IMR-90 (cell line): Measurements from ENCODE around the gene CD300LB. TPM values are rescaled to one million over a fixed set of nuclear protein-coding genes. Genes with fewer than 3 reads are reported as not detected.

ENCODE experiments used
- ATAC-seq: fragments of 200-7000 bp; cut with Tn5 transposase; 2 replicates; pipeline ENCODE4 v1.9.1; 2020; ENCODE audit warnings: low read depth, mild to moderate bottlenecking, moderate library complexity
- BruUV-seq: library from RNA; stranded (reverse); fragments of 400-500 nt; replicated peaks from 2 replicates; lab custom pipeline; 2021; lab: Mats Ljungman, UMichigan
- CTCF ChIA-PET: fragments of 300-600 bp; formaldehyde crosslinking; extraction: SDS; loops from one replicate; lab custom pipeline; 2021; ENCODE audit warnings: antibody characterized with exemption; lab: Yijun Ruan, JAX
- POLR2A ChIA-PET: fragments of 300-600 bp; sonication (Branson Sonifier 250); formaldehyde crosslinking; loops from one replicate; lab custom pipeline; 2022; ENCODE audit warnings: antibody characterized with exemption; ENCODE audit not compliant: unreplicated experiment; lab: Charles Lee
- DNase-seq: peaks from one replicate; pipeline ENCODE4 v3.0.0; 2013
- H2AFZ ChIP-seq: replicated peaks from 2 replicates; pipeline ENCODE3; 2013; ENCODE audit warnings: low read length, mild to moderate bottlenecking; ENCODE audit not compliant: poor library complexity
- H2AK5ac ChIP-seq: 2 replicates; pipeline ENCODE4 v1.6.1; 2013; ENCODE audit warnings: low read depth, low read length, inconsistent platforms
- H2AK9ac ChIP-seq: replicated peaks from 2 replicates; pipeline ENCODE3; 2013; ENCODE audit warnings: mild to moderate bottlenecking, low read depth, low read length, moderate library complexity; ENCODE audit not compliant: poor library complexity
- H2BK120ac ChIP-seq: 2 replicates; pipeline ENCODE4 v1.6.1; 2013; ENCODE audit warnings: low read depth, low read length, inconsistent platforms
- H2BK15ac ChIP-seq: 3 replicates; pipeline ENCODE4 v1.6.1; 2013; ENCODE audit warnings: low read depth, low read length, inconsistent platforms
- H2BK20ac ChIP-seq: 2 replicates; pipeline ENCODE4 v1.6.1; 2013; ENCODE audit warnings: low read depth, mild to moderate bottlenecking, inconsistent platforms, low read length, moderate library complexity
- H2BK5ac ChIP-seq: 2 replicates; pipeline ENCODE4 v1.6.1; 2013; ENCODE audit warnings: mild to moderate bottlenecking, low read depth, low read length, inconsistent platforms; ENCODE audit not compliant: poor library complexity, severe bottlenecking
- H3K14ac ChIP-seq: replicated peaks from 2 replicates; pipeline ENCODE4 v1.6.1; 2013; ENCODE audit warnings: low read depth, low read length, inconsistent platforms
- H3K18ac ChIP-seq: 2 replicates; pipeline ENCODE4 v1.6.1; 2013; ENCODE audit warnings: low read depth, low read length, control low read depth
- H3K23ac ChIP-seq: 2 replicates; pipeline ENCODE4 v1.6.1; 2013; ENCODE audit warnings: low read depth, low read length, inconsistent platforms
- H3K27ac ChIP-seq: 2 replicates; pipeline ENCODE4 v1.5.1; 2013; ENCODE audit warnings: mild to moderate bottlenecking, control low read depth, low read length; ENCODE audit not compliant: insufficient read depth
- H3K27me3 ChIP-seq: 2 replicates; pipeline ENCODE4 v1.6.1; 2013; ENCODE audit warnings: low read length; ENCODE audit not compliant: control insufficient read depth, insufficient read depth
- H3K36me3 ChIP-seq: 2 replicates; pipeline ENCODE4 v1.6.1; 2013; ENCODE audit warnings: low read length, mixed read lengths; ENCODE audit not compliant: control insufficient read depth, insufficient read depth
- H3K4ac ChIP-seq: 2 replicates; pipeline ENCODE4 v1.6.1; 2013; ENCODE audit warnings: low read depth, low read length, inconsistent platforms
- H3K4me1 ChIP-seq: 2 replicates; pipeline ENCODE4 v1.6.1; 2013; ENCODE audit warnings: low read length, mixed read lengths; ENCODE audit not compliant: control insufficient read depth, insufficient read depth
- H3K4me2 ChIP-seq: 2 replicates; pipeline ENCODE4 v1.6.1; 2013; ENCODE audit warnings: low read depth, mild to moderate bottlenecking, control low read depth, low read length, moderate library complexity
- H3K4me3 ChIP-seq: 2 replicates; pipeline ENCODE4 v1.5.1; 2013; ENCODE audit warnings: low read depth, mild to moderate bottlenecking, control low read depth, low read length, moderate library complexity; ENCODE audit not compliant: insufficient read depth
- H3K56ac ChIP-seq: 2 replicates; pipeline ENCODE4 v1.6.1; 2013; ENCODE audit warnings: low read length, inconsistent platforms; ENCODE audit not compliant: insufficient read depth; ENCODE audit errors: extremely low read depth
- H3K79me1 ChIP-seq, 2 experiments: 2 replicates each; pipeline ENCODE4 v1.6.1; 2013; ENCODE audit warnings: low read length in 2 of 2, inconsistent platforms in 1 of 2, low read depth in 1 of 2
- H3K9ac ChIP-seq: 2 replicates; pipeline ENCODE4 v1.6.1; 2013; ENCODE audit warnings: low read depth, low read length, control low read depth
- H3K9me1 ChIP-seq: 2 replicates; pipeline ENCODE4 v1.6.1; 2013; ENCODE audit warnings: low read length, inconsistent platforms; ENCODE audit not compliant: insufficient read depth
- H3K9me3 ChIP-seq: 2 replicates; pipeline ENCODE4 v1.6.1; 2013; ENCODE audit warnings: low read length; ENCODE audit not compliant: control insufficient read depth, insufficient read depth
- H4K20me1 ChIP-seq: 2 replicates; pipeline ENCODE4 v1.6.1; 2013; ENCODE audit warnings: low read length, inconsistent platforms; ENCODE audit not compliant: insufficient read depth
- H4K5ac ChIP-seq: 2 replicates; pipeline ENCODE4 v1.6.1; 2013; ENCODE audit warnings: mild to moderate bottlenecking, low read depth, low read length, control low read depth
- H4K8ac ChIP-seq, 2 experiments: 2 replicates each; pipeline ENCODE4 v1.6.1; 2013; ENCODE audit warnings: low read depth in 2 of 2, low read length in 2 of 2, control low read depth in 1 of 2, inconsistent platforms in 1 of 2
- H4K91ac ChIP-seq: 2 replicates; pipeline ENCODE4 v1.6.1; 2013; ENCODE audit warnings: low read depth, low read length, inconsistent platforms; ENCODE audit not compliant: insufficient read depth
- BHLHE40 ChIP-seq: fragments of 150-350 bp; IDR thresholded peaks from 2 replicates; pipeline ENCODE4 v1.6.1; 2016; ENCODE audit warnings: mild to moderate bottlenecking, low read depth, low read length
- CHD1 ChIP-seq: IDR thresholded peaks from 2 replicates; pipeline ENCODE4 v1.6.1; 2012; ENCODE audit warnings: low read depth, low read length, improper control_type of control experiment
- MAFK ChIP-seq: IDR thresholded peaks from 2 replicates; pipeline ENCODE4 v1.6.1; 2012; ENCODE audit warnings: low read depth, low read length, improper control_type of control experiment
- MXI1 ChIP-seq: IDR thresholded peaks from 2 replicates; pipeline ENCODE4 v1.6.1; 2012; ENCODE audit warnings: low read depth, mild to moderate bottlenecking, low read length, moderate library complexity, borderline replicate concordance
- NFE2L2 ChIP-seq: fragments of 150-350 bp; IDR thresholded peaks from 2 replicates; pipeline ENCODE4 v1.6.1; 2016; ENCODE audit warnings: low read depth, mild to moderate bottlenecking, low read length
- POLR2A ChIP-seq: IDR thresholded peaks from 2 replicates; pipeline ENCODE4 v1.6.1; 2012; ENCODE audit warnings: mild to moderate bottlenecking, low read depth, low read length
- RFX5 ChIP-seq: IDR thresholded peaks from 2 replicates; pipeline ENCODE4 v1.8.0; 2012; ENCODE audit warnings: low read depth, mild to moderate bottlenecking, low read length, moderate library complexity
- USF2 ChIP-seq: fragments of 150-350 bp; IDR thresholded peaks from 2 replicates; pipeline ENCODE4 v1.6.1; 2017; ENCODE audit warnings: mild to moderate bottlenecking, antibody characterized with exemption, low read length, low read depth
- WGBS, 2 experiments: methylation state at CpG; one replicate each; pipeline versions ENCODE4 v1.1.5 to v1.1.7; 2013; ENCODE audit warnings: missing lambda C conversion rate in 2 of 2; ENCODE audit not compliant: insufficient read length in 1 of 2; ENCODE audit errors: extremely low coverage in 2 of 2; 5-methylcytosine and 5-hydroxymethylcytosine counted together
- dilution Hi-C: fragments of 300-500 bp; cut with HindIII; formaldehyde crosslinking; loops from one replicate; pipeline ENCODE4 v1.14.3; 2018; ENCODE audit warnings: low sequenced_read_pairs; ENCODE audit not compliant: unreplicated experiment
- in situ Hi-C: fragments of 300-500 bp; cut with MboI; formaldehyde crosslinking; loops from 3 replicates; pipeline ENCODE4 v1.14.3; 2019; ENCODE audit warnings: low sequenced_read_pairs, inconsistent platforms, mixed read lengths
- intact Hi-C: fragments of 100-400 bp; cut with micrococcal nuclease; formaldehyde crosslinking; loops from 2 replicates; pipeline ENCODE4 v1.10.0; 2022
- polyA plus RNA-seq, 3 experiments: library from polyadenylated mRNA; depleted of rRNA; stranded (reverse); fragments of >200 nt; gene quantifications; 2 replicates each; pipeline ENCODE4 v1.2.3, GENCODE V29; 2012; ENCODE audit warnings: low replicate concordance in 1 of 3
- total RNA-seq: library from RNA; depleted of rRNA; stranded (reverse); fragments of >200 nt; gene quantifications from 2 replicates; pipeline ENCODE4 v1.2.3, GENCODE V29; 2012

Gene CD300LB
- total and polyA plus RNA-seq, 2 of the 4 experiments (the other 2 are of a cell fraction) = not detected

GRCh38 chr17:74542166-74542565 lies 10.9 kb upstream of the CD300LB start:
- Histone ChIP-seq H3K23ac (no peak overlapping the region), H3K79me1 (no peaks in the 10 kb centered on the region), H2BK5ac (no peak overlapping the region), H2BK15ac (no peak overlapping the region), H3K36me3 (no peaks in the 10 kb centered on the region), H3K27me3 (no peaks in the 10 kb centered on the region), H3K4me1 (no peaks in the 10 kb centered on the region), H3K9ac (no peak overlapping the region), H3K56ac (no peak overlapping the region), H3K18ac (no peak overlapping the region), H2AK9ac (no peak overlapping the region), H3K9me3 (peaks cover 57% of the 10 kb centered on the region), H3K4me2 (no peak overlapping the region), H2BK20ac (no peak overlapping the region), H4K91ac (no peak overlapping the region), H2AK5ac (no peak overlapping the region), H3K14ac (no peak overlapping the region), H3K4me3 (no peak overlapping the region), H3K27ac (no peak overlapping the region), H3K4ac (no peak overlapping the region), H2BK120ac (no peak overlapping the region), H2AFZ (no peak overlapping the region), H4K8ac (no peak overlapping the region), H4K5ac (no peak overlapping the region), H3K9me1 (no peaks in the 10 kb centered on the region), H4K20me1 (no peaks in the 10 kb centered on the region)
- intact Hi-C loops = no loop called here
- POLR2A ChIA-PET = no interaction called here
- DNase-seq = no peak
- whole genome bisulfite sequencing, 2 experiments = 43% methylated on average over 2 of the region's 5 CpGs; no CpG with 5 or more reads in 1 of the 2 experiments
- CTCF ChIA-PET = no interaction called here
- ATAC-seq = no peak
- no peak for TF ChIP-seq MXI1
- no peak for TF ChIP-seq CHD1
- no peak for TF ChIP-seq MAFK
- no peak for TF ChIP-seq BHLHE40
- TF ChIP-seq RFX5 = no peak
- no peak for TF ChIP-seq USF2
- no peak for TF ChIP-seq NFE2L2
- TF ChIP-seq POLR2A = no peak
- dilution Hi-C loops = no loop called here
- in situ Hi-C loops = no loop called here
- BruUV-seq = no TSS peak
